ENCODE measurements around the gene C7orf33.

C7orf33 gene

DNA sequence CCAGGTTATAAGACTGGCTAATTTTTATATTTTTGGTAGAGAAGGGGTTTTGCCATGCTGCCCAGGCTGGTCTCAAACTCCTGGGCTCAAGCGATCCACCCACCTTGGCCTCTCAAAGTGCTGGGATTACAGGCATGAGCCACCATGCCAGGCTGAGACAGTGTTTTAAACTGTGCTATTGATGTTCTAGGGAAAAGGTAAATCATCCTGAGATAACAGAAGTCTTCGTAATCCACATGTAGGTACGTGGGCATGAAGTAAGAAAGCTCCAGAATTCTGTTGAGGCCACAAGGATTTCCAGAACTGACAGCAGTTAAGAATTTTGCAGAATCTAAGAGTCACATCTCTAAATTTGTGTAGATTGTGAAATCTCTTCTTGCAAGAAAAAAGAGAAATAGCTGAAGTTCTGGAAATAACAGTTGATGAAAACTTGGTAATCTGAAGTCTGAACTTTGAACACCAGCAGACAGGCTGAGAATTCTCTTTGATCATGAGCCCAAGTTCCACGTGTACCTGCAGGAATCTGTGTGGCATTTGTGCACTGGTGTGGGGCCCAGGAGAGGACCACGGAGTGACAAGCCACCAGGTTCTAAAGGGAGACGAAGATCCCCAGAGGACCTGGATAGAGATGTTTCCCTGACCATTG, 24.6 kb downstream of the C7orf33 start:
- no peak overlapping the region for H3K27ac ChIP-seq (replicated peaks)
- DNase-seq (ENCODE audit: low read depth in 1 of 2, low spot score in 1 of 2), result no peak
- TF ChIP-seq, protein P1, sequence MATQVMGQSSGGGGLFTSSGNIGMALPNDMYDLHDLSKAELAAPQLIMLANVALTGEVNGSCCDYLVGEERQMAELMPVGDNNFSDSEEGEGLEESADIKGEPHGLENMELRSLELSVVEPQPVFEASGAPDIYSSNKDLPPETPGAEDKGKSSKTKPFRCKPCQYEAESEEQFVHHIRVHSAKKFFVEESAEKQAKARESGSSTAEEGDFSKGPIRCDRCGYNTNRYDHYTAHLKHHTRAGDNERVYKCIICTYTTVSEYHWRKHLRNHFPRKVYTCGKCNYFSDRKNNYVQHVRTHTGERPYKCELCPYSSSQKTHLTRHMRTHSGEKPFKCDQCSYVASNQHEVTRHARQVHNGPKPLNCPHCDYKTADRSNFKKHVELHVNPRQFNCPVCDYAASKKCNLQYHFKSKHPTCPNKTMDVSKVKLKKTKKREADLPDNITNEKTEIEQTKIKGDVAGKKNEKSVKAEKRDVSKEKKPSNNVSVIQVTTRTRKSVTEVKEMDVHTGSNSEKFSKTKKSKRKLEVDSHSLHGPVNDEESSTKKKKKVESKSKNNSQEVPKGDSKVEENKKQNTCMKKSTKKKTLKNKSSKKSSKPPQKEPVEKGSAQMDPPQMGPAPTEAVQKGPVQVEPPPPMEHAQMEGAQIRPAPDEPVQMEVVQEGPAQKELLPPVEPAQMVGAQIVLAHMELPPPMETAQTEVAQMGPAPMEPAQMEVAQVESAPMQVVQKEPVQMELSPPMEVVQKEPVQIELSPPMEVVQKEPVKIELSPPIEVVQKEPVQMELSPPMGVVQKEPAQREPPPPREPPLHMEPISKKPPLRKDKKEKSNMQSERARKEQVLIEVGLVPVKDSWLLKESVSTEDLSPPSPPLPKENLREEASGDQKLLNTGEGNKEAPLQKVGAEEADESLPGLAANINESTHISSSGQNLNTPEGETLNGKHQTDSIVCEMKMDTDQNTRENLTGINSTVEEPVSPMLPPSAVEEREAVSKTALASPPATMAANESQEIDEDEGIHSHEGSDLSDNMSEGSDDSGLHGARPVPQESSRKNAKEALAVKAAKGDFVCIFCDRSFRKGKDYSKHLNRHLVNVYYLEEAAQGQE (IDR thresholded peaks at IDR 0.05; ENCODE audit: insufficient replicate concordance, low read depth), result no peak
- TF ChIP-seq GABPA (IDR thresholded peaks at IDR 0.05; ENCODE audit: low read depth) (no peak), SPI1 (IDR thresholded peaks at IDR 0.05; ENCODE audit: borderline replicate concordance, low read depth) (no peak), POLR2AphosphoS5 (IDR thresholded peaks at IDR 0.05; ENCODE audit: low read depth) (no peak)
- TF ChIP-seq, protein P2, sequence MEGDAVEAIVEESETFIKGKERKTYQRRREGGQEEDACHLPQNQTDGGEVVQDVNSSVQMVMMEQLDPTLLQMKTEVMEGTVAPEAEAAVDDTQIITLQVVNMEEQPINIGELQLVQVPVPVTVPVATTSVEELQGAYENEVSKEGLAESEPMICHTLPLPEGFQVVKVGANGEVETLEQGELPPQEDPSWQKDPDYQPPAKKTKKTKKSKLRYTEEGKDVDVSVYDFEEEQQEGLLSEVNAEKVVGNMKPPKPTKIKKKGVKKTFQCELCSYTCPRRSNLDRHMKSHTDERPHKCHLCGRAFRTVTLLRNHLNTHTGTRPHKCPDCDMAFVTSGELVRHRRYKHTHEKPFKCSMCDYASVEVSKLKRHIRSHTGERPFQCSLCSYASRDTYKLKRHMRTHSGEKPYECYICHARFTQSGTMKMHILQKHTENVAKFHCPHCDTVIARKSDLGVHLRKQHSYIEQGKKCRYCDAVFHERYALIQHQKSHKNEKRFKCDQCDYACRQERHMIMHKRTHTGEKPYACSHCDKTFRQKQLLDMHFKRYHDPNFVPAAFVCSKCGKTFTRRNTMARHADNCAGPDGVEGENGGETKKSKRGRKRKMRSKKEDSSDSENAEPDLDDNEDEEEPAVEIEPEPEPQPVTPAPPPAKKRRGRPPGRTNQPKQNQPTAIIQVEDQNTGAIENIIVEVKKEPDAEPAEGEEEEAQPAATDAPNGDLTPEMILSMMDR (IDR thresholded peaks at IDR 0.05; ENCODE audit: insufficient read depth, low read length), result no peak
- H3K4me3 ChIP-seq (replicated peaks; ENCODE audit: insufficient read depth, low read length), result no peak overlapping the region
- H3K27me3 ChIP-seq (ENCODE audit: insufficient read depth, poor library complexity, severe bottlenecking), result no peaks in the 10 kb centered on the region

GRCh38 chr7:148620749-148621359, 30.3 kb downstream of the C7orf33 start:
- Histone ChIP-seq H3K27ac (replicated peaks) (no peak overlapping the region), H3K27me3 (ENCODE audit: insufficient read depth, poor library complexity, severe bottlenecking) (no peaks in the 10 kb centered on the region), H3K4me3 (replicated peaks; ENCODE audit: insufficient read depth, low read length) (no peak overlapping the region)
- TF ChIP-seq GABPA (IDR thresholded peaks at IDR 0.05; ENCODE audit: low read depth), result no peak
- no peak for TF ChIP-seq SPI1 (IDR thresholded peaks at IDR 0.05; ENCODE audit: borderline replicate concordance, low read depth)
- TF ChIP-seq POLR2AphosphoS5 (IDR thresholded peaks at IDR 0.05; ENCODE audit: low read depth), result no peak
- TF ChIP-seq, protein P1 (IDR thresholded peaks at IDR 0.05; ENCODE audit: insufficient replicate concordance, low read depth), result no peak
- TF ChIP-seq, protein P2 (IDR thresholded peaks at IDR 0.05; ENCODE audit: insufficient read depth, low read length), result no peak
- no peak for DNase-seq (ENCODE audit: low read depth in 1 of 2, low spot score in 1 of 2)

DNA sequence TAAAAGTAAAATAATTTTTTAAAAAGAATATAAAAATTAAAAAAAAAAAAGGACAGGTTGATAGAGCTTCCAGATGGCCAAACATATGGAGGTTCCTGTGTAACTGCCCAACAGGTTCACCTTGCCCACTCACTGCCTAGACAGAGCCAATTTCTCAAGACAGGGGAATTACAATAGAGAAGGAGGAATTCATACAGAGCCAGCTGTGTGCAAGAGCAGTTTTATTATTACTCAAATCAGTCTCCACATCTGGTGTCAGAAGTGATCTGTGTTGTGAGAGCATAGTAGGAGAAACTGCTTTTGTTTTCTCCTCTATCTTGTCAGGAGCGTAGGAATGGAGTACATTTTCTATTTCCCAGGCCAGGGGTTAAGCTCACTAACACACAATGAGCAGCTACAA, 31.0 kb downstream of the C7orf33 start:
- Histone ChIP-seq H3K27ac (replicated peaks) (no peak overlapping the region), H3K4me3 (replicated peaks; ENCODE audit: insufficient read depth, low read length) (no peak overlapping the region), H3K27me3 (ENCODE audit: insufficient read depth, poor library complexity, severe bottlenecking) (no peaks in the 10 kb centered on the region)
- no peak for DNase-seq (ENCODE audit: low read depth in 1 of 2, low spot score in 1 of 2)
- TF ChIP-seq, protein P2 (IDR thresholded peaks at IDR 0.05; ENCODE audit: insufficient read depth, low read length), result no peak
- TF ChIP-seq POLR2AphosphoS5 (IDR thresholded peaks at IDR 0.05; ENCODE audit: low read depth), result no peak
- TF ChIP-seq GABPA (IDR thresholded peaks at IDR 0.05; ENCODE audit: low read depth), result no peak
- no peak for TF ChIP-seq SPI1 (IDR thresholded peaks at IDR 0.05; ENCODE audit: borderline replicate concordance, low read depth)
- TF ChIP-seq, protein P1 (IDR thresholded peaks at IDR 0.05; ENCODE audit: insufficient replicate concordance, low read depth), result no peak
